OCI-LY7 (cell line): ENCODE measurements around the gene DHRS12. TPM values are rescaled to one million over a fixed set of nuclear protein-coding genes. Genes with fewer than 3 reads are reported as not detected.

Source experiments
- BruUV-seq: library from RNA; stranded (reverse); fragments of 400-500 nt; replicated peaks from 2 replicates; lab custom pipeline; 2021; lab: Mats Ljungman, UMichigan
- CTCF ChIA-PET: fragments of 300-600 bp; sonication (Branson Sonifier 250); formaldehyde crosslinking; loops from one replicate; lab custom pipeline; 2022; ENCODE audit warnings: antibody characterized with exemption; ENCODE audit not compliant: unreplicated experiment; lab: Charles Lee
- POLR2A ChIA-PET: fragments of 300-600 bp; sonication (Branson Sonifier 250); formaldehyde crosslinking; loops from one replicate; lab custom pipeline; 2022; ENCODE audit warnings: antibody characterized with exemption; lab: Charles Lee
- DNase-seq: peaks from one replicate; pipeline ENCODE4 v3.0.0-alpha.2; 2015; ENCODE audit warnings: low spot score
- H2AFZ ChIP-seq: fragments of 200-600 bp; sonication (generic), shearing (Covaris generic); 2 replicates; pipeline ENCODE4 v1.6.1; 2014; ENCODE audit warnings: mild to moderate bottlenecking, antibody characterized with exemption, low read length, moderate library complexity
- H3K27ac ChIP-seq: fragments of 200-600 bp; sonication (generic); 2 replicates; pipeline ENCODE4 v1.5.1; 2014; ENCODE audit warnings: mixed run types, low read depth, mild to moderate bottlenecking, moderate library complexity, low read length, inconsistent platforms; ENCODE audit not compliant: poor library complexity, severe bottlenecking
- H3K36me3 ChIP-seq: fragments of 200-600 bp; sonication (generic); 2 replicates; pipeline ENCODE4 v1.6.1; 2014; ENCODE audit warnings: mild to moderate bottlenecking, antibody characterized with exemption, low read length, moderate library complexity, mixed read lengths; ENCODE audit not compliant: insufficient read depth
- H3K4me1 ChIP-seq: fragments of 200-600 bp; sonication (generic); 2 replicates; pipeline ENCODE4 v1.5.1; 2014; ENCODE audit warnings: mild to moderate bottlenecking, low read length; ENCODE audit not compliant: insufficient read depth, poor library complexity, severe bottlenecking
- H3K4me2 ChIP-seq: fragments of 200-600 bp; sonication (generic); 2 replicates; pipeline ENCODE4 v1.6.1; 2014; ENCODE audit warnings: mild to moderate bottlenecking, low read length
- H3K4me3 ChIP-seq: fragments of 200-600 bp; sonication (generic); 2 replicates; pipeline ENCODE4 v1.5.1; 2014; ENCODE audit warnings: mild to moderate bottlenecking, low read depth, low read length; ENCODE audit not compliant: poor library complexity, severe bottlenecking
- H3K79me2 ChIP-seq: fragments of 200-600 bp; sonication (generic); 2 replicates; pipeline ENCODE4 v1.6.1; 2016; ENCODE audit warnings: low read depth, mild to moderate bottlenecking, low read length, moderate library complexity, mixed read lengths; ENCODE audit not compliant: insufficient read depth
- H3K9me2 ChIP-seq: fragments of 200-600 bp; sonication (generic); 2 replicates; pipeline ENCODE4 v1.6.1; 2016; ENCODE audit warnings: mild to moderate bottlenecking, low read length, mixed read lengths; ENCODE audit not compliant: insufficient read depth
- H3K9me3 ChIP-seq: fragments of 200-600 bp; sonication (generic); 2 replicates; pipeline ENCODE4 v1.6.1; 2014; ENCODE audit warnings: mild to moderate bottlenecking, mixed run types, low read length, mixed read lengths
- H4K20me1 ChIP-seq: fragments of 200-600 bp; sonication (generic); 2 replicates; pipeline ENCODE4 v1.6.1; 2014; ENCODE audit warnings: mild to moderate bottlenecking, antibody characterized with exemption, low read length, moderate library complexity, mixed read lengths; ENCODE audit not compliant: insufficient read depth
- CTCF ChIP-seq: fragments of 200-600 bp; sonication (generic); conservative IDR thresholded peaks from 2 replicates; pipeline ENCODE4 v1.5.1; 2014; ENCODE audit warnings: mild to moderate bottlenecking, antibody characterized with exemption, low read length, moderate library complexity, mixed read lengths
- EZH2phosphoT487 ChIP-seq: fragments of 200-600 bp; sonication (generic); IDR thresholded peaks from 2 replicates; pipeline ENCODE4 v1.6.1; 2018; ENCODE audit warnings: low read depth, borderline replicate concordance, mild to moderate bottlenecking, mixed run types, antibody characterized with exemption, low read length, moderate library complexity, mixed read lengths
- intact Hi-C: fragments of 100-400 bp; cut with micrococcal nuclease; formaldehyde crosslinking; loops from one replicate; pipeline ENCODE4 v1.10.0; 2022; ENCODE audit not compliant: unreplicated experiment
- total RNA-seq, 2 experiments: library from RNA; depleted of rRNA in 1 of 2; stranded (reverse); fragments of >200 nt in 1 of 2; shearing (Covaris generic) in 1 of 2; gene quantifications; 2 replicates each; pipeline ENCODE4 v1.2.3, GENCODE V29; 2014 to 2022

Gene DHRS12
- total RNA-seq, 2 experiments from 2014 or later, result 3.5 to 11.9 TPM

DNA sequence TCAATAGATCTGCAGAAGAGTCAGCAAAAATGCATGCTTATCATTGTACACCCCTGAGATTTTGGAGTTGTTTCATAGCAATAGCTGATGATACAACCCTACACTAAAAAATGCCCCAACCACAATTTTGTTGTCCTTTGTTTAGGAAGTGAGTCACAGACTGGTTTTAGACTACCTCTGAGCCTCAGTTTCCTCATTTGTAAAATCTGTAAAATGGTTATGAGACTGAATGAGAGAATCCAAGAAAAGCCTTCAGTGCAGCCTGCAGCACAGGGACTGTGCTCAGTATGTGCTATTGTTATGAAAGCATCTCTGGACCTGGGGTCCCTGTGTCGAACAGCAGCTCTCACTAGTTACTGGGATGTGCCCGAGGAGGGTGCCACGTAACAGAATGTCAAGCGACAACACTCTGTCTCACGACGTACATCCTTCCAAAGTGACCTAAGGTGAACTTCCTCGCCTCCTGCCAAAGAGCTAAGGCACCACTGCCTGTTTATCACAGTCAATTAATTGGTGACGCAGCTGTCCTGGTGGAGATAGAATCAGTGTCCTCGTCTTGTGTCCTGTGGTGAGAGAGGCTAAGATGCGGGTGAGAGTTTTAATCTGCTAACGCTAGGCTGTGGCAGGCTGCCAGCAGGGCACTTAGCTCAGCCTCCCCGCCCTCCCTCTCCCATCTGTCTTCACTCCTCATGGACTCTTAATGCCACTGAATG, 18.1 kb downstream of the DHRS12 start:
- Histone ChIP-seq H3K27ac (no peak overlapping the region), H3K4me2 (no peak overlapping the region), H3K4me1 (peaks cover 11% of the 10 kb centered on the region), H2AFZ (no peak overlapping the region), H3K36me3 (no peaks in the 10 kb centered on the region), H3K4me3 (no peak overlapping the region), H4K20me1 (no peaks in the 10 kb centered on the region), H3K9me2 (no peaks in the 10 kb centered on the region), H3K79me2 (no peaks in the 10 kb centered on the region), H3K9me3 (no peaks in the 10 kb centered on the region)
- DNase-seq, result no peak
- ChIA-PET POLR2A (interaction anchor here (0.6 to 1.2 kb wide), 4 partner anchors 8 to 173 kb away, joined by 3 to 6 read pairs (median 4); no protein-coding TSS in a partner anchor), CTCF (no interaction called here)
- no TSS peak for BruUV-seq
- no peak for TF ChIP-seq EZH2phosphoT487
- TF ChIP-seq CTCF, result no peak
- intact Hi-C loops, result no loop called here

DNA sequence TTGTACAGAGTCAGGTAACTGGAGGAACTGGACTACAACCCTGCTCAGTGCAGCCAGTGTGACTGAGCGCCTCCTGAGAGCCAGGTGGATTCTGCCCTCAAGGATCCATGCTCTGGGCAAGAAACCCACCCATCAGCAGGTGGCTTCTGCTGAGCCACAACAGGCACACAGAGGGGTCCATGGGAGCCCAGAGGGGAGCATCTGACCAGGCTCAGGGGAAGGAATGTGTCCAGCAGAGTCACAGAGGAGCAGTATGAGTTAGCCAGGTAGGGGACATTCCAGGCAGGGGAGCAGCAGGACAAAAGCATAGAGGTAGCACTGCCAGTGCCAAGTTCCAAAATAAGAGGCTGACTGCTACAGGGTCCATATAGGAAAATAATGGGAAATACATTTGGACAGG, 19.9 kb downstream of the DHRS12 start:
- Histone ChIP-seq H3K27ac (no peak overlapping the region), H2AFZ (no peak overlapping the region), H3K4me2 (no peak overlapping the region), H3K79me2 (no peaks in the 10 kb centered on the region), H3K9me2 (no peaks in the 10 kb centered on the region), H4K20me1 (no peaks in the 10 kb centered on the region), H3K36me3 (no peaks in the 10 kb centered on the region), H3K4me3 (no peak overlapping the region), H3K4me1 (peaks cover 11% of the 10 kb centered on the region), H3K9me3 (no peaks in the 10 kb centered on the region)
- intact Hi-C loops, result no loop called here
- POLR2A ChIA-PET, result interaction anchor here (1.5 kb wide), 1 partner anchor 11 kb away, joined by 5 read pairs; no protein-coding TSS in a partner anchor
- BruUV-seq, result no TSS peak
- no peak for DNase-seq
- TF ChIP-seq EZH2phosphoT487 (no peak), CTCF (no peak)
- CTCF ChIA-PET, result no interaction called here

DNA sequence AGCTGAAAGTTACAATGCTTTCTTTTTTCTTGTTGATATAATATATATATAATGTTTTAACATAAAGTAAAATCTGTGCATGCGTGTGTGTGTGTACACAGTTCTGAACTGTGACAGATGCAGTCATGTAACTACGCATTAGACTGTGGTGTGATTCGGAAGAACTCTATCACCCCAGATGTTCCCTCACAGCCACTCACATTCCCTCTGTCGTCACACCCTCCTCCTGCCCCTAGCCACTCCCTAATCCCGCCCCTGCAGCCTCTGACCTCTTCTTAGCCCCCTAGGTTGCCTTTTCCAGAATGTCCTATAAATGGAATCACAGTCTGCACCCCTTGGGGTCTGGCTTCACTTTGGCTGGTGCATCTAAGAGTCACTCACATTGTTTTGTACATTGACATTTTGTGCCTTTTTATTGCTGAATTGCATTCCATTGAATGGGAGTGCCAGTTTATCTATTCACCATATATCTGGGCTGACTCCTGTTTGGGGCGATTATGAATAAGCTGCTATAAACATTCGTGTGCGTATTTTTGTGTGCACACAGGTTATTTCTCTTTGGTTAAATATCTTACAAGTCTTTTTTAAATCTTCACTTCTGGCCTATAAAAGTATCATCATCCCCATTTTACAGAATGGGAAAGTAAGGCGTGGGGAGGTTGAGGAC, 20.4 kb downstream of the DHRS12 start:
- H3K79me2 ChIP-seq, result no peaks in the 10 kb centered on the region
- CTCF ChIA-PET, result interaction anchor here (0.9 kb wide), 1 partner anchor 10 kb away, joined by 3 read pairs; no protein-coding TSS in a partner anchor

More for the DNA sequence above, 20.4 kb downstream of the DHRS12 start:
- Histone ChIP-seq H2AFZ (no peak overlapping the region), H3K36me3 (no peaks in the 10 kb centered on the region), H3K9me2 (no peaks in the 10 kb centered on the region), H3K4me1 (peaks cover 11% of the 10 kb centered on the region), H3K4me3 (no peak overlapping the region), H3K9me3 (no peaks in the 10 kb centered on the region), H3K27ac (no peak overlapping the region), H3K4me2 (no peak overlapping the region), H4K20me1 (no peaks in the 10 kb centered on the region)
- intact Hi-C loops, result no loop called here
- no TSS peak for BruUV-seq
- no peak for TF ChIP-seq CTCF
- TF ChIP-seq EZH2phosphoT487, result no peak
- POLR2A ChIA-PET, result interaction anchor here (1.5 kb wide), 1 partner anchor 12 kb away, joined by 5 read pairs; no protein-coding TSS in a partner anchor
- DNase-seq, result no peak
